ENCODE measurements around the gene KLC1. TPM values are rescaled to one million over a fixed set of nuclear protein-coding genes. Genes with fewer than 3 reads are reported as not detected.

The KLC1 gene
- total RNA-seq, 2 donors from 2014 or later: 162 to 198 TPM

Other genes starting within 250 kb of the KLC1 start
- 100 to 1,000 TPM; 121 to 136 TPM for gene MARK3, start 243.8 kb upstream of the KLC1 start, total RNA-seq
- gene CKB, start 106.4 kb upstream of the KLC1 start, total RNA-seq: 1 to 10 TPM; 7.0 to 8.0 TPM
- gene TRMT61A, start 100.0 kb upstream of the KLC1 start, total RNA-seq: 1 to 10 TPM; 8.2 to 8.3 TPM
- gene BAG5, start 66.6 kb upstream of the KLC1 start, total RNA-seq: 10 to 100 TPM; 28.5 to 32.9 TPM
- gene COA8, start 66.3 kb upstream of the KLC1 start, total RNA-seq: 10 to 100 TPM; 18.3 to 19.4 TPM
- 1 to 10 TPM; 6.9 to 8.3 TPM for gene XRCC3, start 86.2 kb downstream of the KLC1 start, total RNA-seq
- 1 to 10 TPM; 9.1 to 9.5 TPM for gene ZFYVE21, start 86.6 kb downstream of the KLC1 start, total RNA-seq
- gene PPP1R13B, start 218.4 kb downstream of the KLC1 start, total RNA-seq: 10 to 100 TPM; 18.2 to 22.6 TPM

Data from T-helper 17 cell (primary cell).